ENCODE data around the gene NDUFA5. TPM values are rescaled to one million over a fixed set of nuclear protein-coding genes. Genes with fewer than 3 reads are reported as not detected.
"Not testable (repeated sequence)": the region's sequence is repeated elsewhere in the genome, so short reads cannot be mapped to it uniquely, and the experiment has no call there.

NDUFA5 gene
- total and polyA plus RNA-seq, 8 donors: 55.2 to 158 (median 132) TPM

GRCh38 chr7:123553159-123553558 lies 4.5 kb downstream of the NDUFA5 start:
- intact Hi-C loops (cut with DNase I): no loop called here
- no peak for TF ChIP-seq CTCF (IDR thresholded peaks at IDR 0.05)
- peaks cover 9 to 30% of the 10 kb centered on the region in 2 donors for H3K4me1 ChIP-seq
- H3K27ac ChIP-seq: no peak overlapping the region
- H3K36me3 ChIP-seq: peaks cover 0 to 33% of the 10 kb centered on the region in 2 donors
- DNase-seq (no peak), ATAC-seq (no peak)
- H3K27me3 ChIP-seq: no peaks in the 10 kb centered on the region
- no peak overlapping the region for H3K4me3 ChIP-seq
- H3K9me3 ChIP-seq: no peaks in the 10 kb centered on the region

GRCh38 chr7:123552641-123553040 lies 5.0 kb downstream of the NDUFA5 start:
- peaks cover 0 to 33% of the 10 kb centered on the region in 2 donors for H3K36me3 ChIP-seq
- no peak for DNase-seq
- H3K4me3 ChIP-seq: no peak overlapping the region
- peaks cover 9 to 29% of the 10 kb centered on the region in 2 donors for H3K4me1 ChIP-seq
- H3K9me3 ChIP-seq: no peaks in the 10 kb centered on the region
- no peaks in the 10 kb centered on the region for H3K27me3 ChIP-seq
- H3K27ac ChIP-seq: no peak overlapping the region
- ATAC-seq: no peak
- intact Hi-C loops (cut with DNase I): no loop called here
- no peak for TF ChIP-seq CTCF (IDR thresholded peaks at IDR 0.05)

GRCh38 chr7:123552134-123552533 lies 5.5 kb downstream of the NDUFA5 start:
- H3K27me3 ChIP-seq; ATAC-seq; DNase-seq; H3K4me3 ChIP-seq; intact Hi-C loops (cut with DNase I); H3K9me3 ChIP-seq; H3K27ac ChIP-seq: not testable (repeated sequence)
- Histone ChIP-seq H3K36me3 (peaks cover 0 to 33% of the 10 kb centered on the region in 2 donors), H3K4me1 (peaks cover 9 to 29% of the 10 kb centered on the region in 2 donors)

GRCh38 chr7:123548406-123548805 lies 9.2 kb downstream of the NDUFA5 start:
- ATAC-seq (no peak), DNase-seq (no peak)
- Histone ChIP-seq H3K9me3 (no peaks in the 10 kb centered on the region), H3K27ac (no peak overlapping the region), H3K4me1 (no peaks in the 10 kb centered on the region), H3K36me3 (peaks cover 0 to 33% of the 10 kb centered on the region in 2 donors), H3K4me3 (no peak overlapping the region), H3K27me3 (no peaks in the 10 kb centered on the region)
- intact Hi-C loops (cut with DNase I): no loop called here
- TF ChIP-seq CTCF (IDR thresholded peaks at IDR 0.05): no peak

GRCh38 chr7:123539871-123540270 lies 17.7 kb downstream of the NDUFA5 start:
- Histone ChIP-seq H3K4me1 (peaks cover 0 to 21% of the 10 kb centered on the region in 2 donors), H3K4me3 (no peak overlapping the region), H3K27ac (no peak overlapping the region), H3K9me3 (no peaks in the 10 kb centered on the region), H3K27me3 (no peaks in the 10 kb centered on the region), H3K36me3 (peaks cover 0 to 8% of the 10 kb centered on the region in 2 donors)
- intact Hi-C loops (cut with DNase I): no loop called here
- TF ChIP-seq CTCF (IDR thresholded peaks at IDR 0.05): no peak
- ATAC-seq (no peak), DNase-seq (no peak)

GRCh38 chr7:123538897-123539296 lies 18.7 kb downstream of the NDUFA5 start:
- ATAC-seq (no peak), DNase-seq (no peak)
- H3K27ac ChIP-seq: no peak overlapping the region

More at GRCh38 chr7:123538897-123539296, 18.7 kb downstream of the NDUFA5 start:
- peaks cover 0 to 8% of the 10 kb centered on the region in 2 donors for H3K36me3 ChIP-seq
- no peak overlapping the region for H3K4me3 ChIP-seq
- H3K27me3 ChIP-seq: peaks cover 0 to 5% of the 10 kb centered on the region in 2 donors
- H3K4me1 ChIP-seq: peaks cover 0 to 24% of the 10 kb centered on the region in 2 donors
- intact Hi-C loops (cut with DNase I): no loop called here
- no peaks in the 10 kb centered on the region for H3K9me3 ChIP-seq
- TF ChIP-seq CTCF (IDR thresholded peaks at IDR 0.05): no peak

Data from left lung (tissue), 10 donors.